GM21367 (cell line): ENCODE results near the gene FAM124B.
A peak's percentile ranks its signal among the peaks of the same experiment; 100 is the strongest.

Experiments used
- ATAC-seq: cut with Tn5 transposase; IDR thresholded peaks from one replicate; pipeline ENCODE4 v1.9.1; 2021; ENCODE audit not compliant: unreplicated experiment

Gene FAM124B

GRCh38 chr2:224347176-224348051 lies 54.5 kb downstream of the FAM124B start:
- ATAC-seq = no peak

DNA sequence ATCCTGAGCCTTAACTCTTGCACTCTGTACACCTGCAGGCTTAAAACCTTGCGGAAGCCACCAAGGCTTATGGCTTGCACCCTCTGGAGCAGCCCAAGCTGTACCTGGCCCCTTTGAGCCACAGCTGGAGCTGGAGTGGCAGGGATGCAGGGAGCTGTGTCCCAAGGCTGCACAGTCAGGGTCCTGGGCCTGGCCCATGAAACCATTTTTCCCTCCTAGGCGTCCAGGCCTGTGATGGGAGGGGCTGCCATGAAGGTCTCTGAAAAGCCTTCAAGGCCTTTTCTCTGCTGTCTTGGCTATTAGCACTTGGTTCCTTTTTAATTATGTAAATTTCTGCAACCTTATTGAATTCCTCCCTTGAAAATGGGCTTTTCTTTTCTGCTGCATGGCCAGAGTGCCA lies 56.4 kb downstream of the FAM124B start:
- ATAC-seq = no peak

DNA sequence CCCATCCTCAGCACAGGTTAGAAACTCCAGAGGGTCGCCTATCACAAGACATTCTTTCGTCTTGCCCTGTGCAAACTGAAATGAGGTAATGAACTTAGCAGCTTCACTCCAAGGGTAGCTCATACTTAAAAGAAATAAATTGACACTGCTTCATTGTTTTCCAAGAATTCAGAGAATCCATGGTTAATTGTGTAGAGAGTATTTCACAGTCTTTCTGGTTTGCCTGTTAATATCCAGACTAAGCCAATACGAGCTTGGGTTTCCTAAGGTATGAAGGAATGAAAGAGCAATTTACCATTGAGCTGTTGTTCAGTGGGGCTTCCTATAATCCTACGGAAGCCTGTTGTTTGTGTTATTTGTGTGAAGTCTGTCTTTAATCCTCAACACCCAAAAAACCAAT lies 58.7 kb downstream of the FAM124B start:
- ATAC-seq = no peak

- no peak for ATAC-seq
Measured at GRCh38 chr2:224335991-224336390, 65.9 kb downstream of the FAM124B start.

DNA sequence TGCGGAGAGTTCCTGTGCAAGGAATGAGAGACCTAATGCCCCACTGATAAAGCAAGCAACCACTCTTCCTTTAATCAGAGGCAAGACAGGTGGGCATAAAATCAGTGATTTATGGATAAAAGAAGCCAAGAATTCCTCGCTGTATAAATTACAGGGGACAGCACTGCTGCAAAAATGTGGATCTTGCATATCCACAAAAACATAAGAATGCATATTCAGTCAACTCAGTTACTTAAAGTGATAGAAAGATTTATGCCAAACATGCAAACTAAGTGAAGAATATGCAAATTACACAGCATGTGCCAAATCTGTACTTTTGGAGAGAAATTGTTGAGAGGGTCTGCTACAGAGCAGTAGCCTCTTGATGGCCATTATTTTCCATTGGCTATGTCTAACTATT lies 67.2 kb downstream of the FAM124B start:
- ATAC-seq = no peak

DNA sequence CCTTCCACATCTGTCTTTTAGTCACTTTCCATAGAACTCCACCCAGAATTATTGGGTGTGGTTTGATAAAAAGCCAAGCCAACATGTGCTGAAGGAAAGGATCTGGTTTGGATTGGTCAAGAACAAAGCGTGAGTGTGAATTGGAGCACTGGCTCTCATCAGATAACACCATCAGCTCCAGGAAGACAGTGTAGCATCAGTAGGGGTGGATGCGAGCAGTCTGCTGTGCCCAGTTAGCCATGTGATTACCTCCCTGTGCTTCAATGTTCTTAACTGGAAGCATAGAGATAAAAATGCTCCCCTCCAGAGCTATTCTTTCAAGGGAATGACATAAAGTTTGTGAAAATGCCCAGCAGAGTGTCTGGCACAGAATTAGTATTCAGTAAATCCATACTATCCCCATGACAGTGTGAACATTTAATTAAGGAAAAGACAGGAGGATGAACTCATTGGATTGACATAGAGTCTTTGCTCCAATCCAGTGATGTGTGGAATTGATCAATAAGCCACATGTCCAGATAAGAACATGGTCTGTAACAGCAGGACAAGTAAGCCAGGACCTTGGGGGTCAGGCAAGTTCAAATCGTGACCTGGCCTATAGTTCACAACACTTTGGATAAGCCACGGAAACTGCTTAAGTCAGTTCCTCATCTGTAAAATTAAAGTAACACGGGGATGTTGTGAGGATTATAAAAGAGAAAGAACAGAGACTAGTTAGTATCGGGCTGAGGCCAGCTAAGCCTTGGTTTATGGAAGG lies 68.0 kb downstream of the FAM124B start:
- ATAC-seq = peak; percentile 82

GRCh38 chr2:224331698-224332097 lies 70.2 kb downstream of the FAM124B start:
- ATAC-seq = no peak

- ATAC-seq = no peak
Measured at GRCh38 chr2:224328798-224329197, 73.1 kb downstream of the FAM124B start.
